RWPE1 (cell line): ENCODE results near the gene ANK2.
"Not testable (repeated sequence)": the region's sequence is repeated elsewhere in the genome, so short reads cannot be mapped to it uniquely, and the experiment has no call there.

ENCODE experiments used
- CTCF ChIA-PET: fragments of 350-600 bp; sonication (Branson Sonifier 250); formaldehyde crosslinking; extraction: SDS; loops from one replicate; lab custom pipeline; 2021; lab: Yijun Ruan, JAX
- POLR2A ChIA-PET: fragments of 400-600 bp; formaldehyde crosslinking; extraction: SDS; loops from one replicate; lab custom pipeline; 2020; ENCODE audit warnings: antibody characterized with exemption; ENCODE audit not compliant: low non-redundant PET; lab: Yijun Ruan, JAX
- DNase-seq: peaks from one replicate; pipeline ENCODE4 v3.0.0; 2012; ENCODE audit warnings: low spot score
- H3K27ac ChIP-seq: fragments of 450-650 bp; 2 replicates; pipeline ENCODE4 v1.5.1; 2017
- CTCF ChIP-seq: fragments of 450-650 bp; conservative IDR thresholded peaks from 2 replicates; pipeline ENCODE4 v1.5.1; 2017; ENCODE audit warnings: low read depth, mild to moderate bottlenecking

ANK2 gene

GRCh38 chr4:113065629-113066028, 16.2 kb downstream of the ANK2 start:
- POLR2A ChIA-PET: no interaction called here

GRCh38 chr4:113068771-113069170, 19.3 kb downstream of the ANK2 start:
- DNase-seq, H3K27ac ChIP-seq, POLR2A ChIA-PET, CTCF ChIA-PET: not testable (repeated sequence)

More at GRCh38 chr4:113065629-113066028, 16.2 kb downstream of the ANK2 start:
- DNase-seq: no peak
- TF ChIP-seq CTCF: no peak
- no peak overlapping the region for H3K27ac ChIP-seq
- CTCF ChIA-PET: no interaction called here

- H3K27ac ChIP-seq: no peak overlapping the region
- ChIA-PET POLR2A (no interaction called here), CTCF (no interaction called here)
- DNase-seq: no peak
- no peak for TF ChIP-seq CTCF
These were observed 19.9 kb downstream of the ANK2 start for GRCh38 chr4:113069212-113069892.

- ChIA-PET CTCF (no interaction called here), POLR2A (no interaction called here)
- no peak for TF ChIP-seq CTCF
- no peak for DNase-seq
- no peak overlapping the region for H3K27ac ChIP-seq
These were observed 21.3 kb downstream of the ANK2 start for GRCh38 chr4:113070755-113071154.

- no peak for DNase-seq
- no peak for TF ChIP-seq CTCF
- ChIA-PET POLR2A (no interaction called here), CTCF (no interaction called here)
- no peak overlapping the region for H3K27ac ChIP-seq
These were observed 21.8 kb downstream of the ANK2 start for GRCh38 chr4:113071274-113071673.

GRCh38 chr4:113071805-113072204, 22.4 kb downstream of the ANK2 start:
- ChIA-PET POLR2A (no interaction called here), CTCF (no interaction called here)
- no peak for TF ChIP-seq CTCF
- DNase-seq: no peak
- H3K27ac ChIP-seq: no peak overlapping the region

GRCh38 chr4:113073451-113074005, 24.1 kb downstream of the ANK2 start:
- no peak for TF ChIP-seq CTCF
- no peak for DNase-seq
- ChIA-PET POLR2A (no interaction called here), CTCF (no interaction called here)
- no peak overlapping the region for H3K27ac ChIP-seq
